Mammary epithelial cell (primary cell): ENCODE measurements around the gene MMP10.

Experiments used
- CTCF ChIP-seq, 2 donors: IDR thresholded peaks in 1 of 2; conservative IDR thresholded peaks in 1 of 2; 2 replicates each; pipeline ENCODE4 v1.5.1; 2011 to 2012; ENCODE audit warnings: inconsistent platforms in 2 of 2, low read length in 2 of 2, mild to moderate bottlenecking in 2 of 2, control low read depth in 1 of 2, low read depth in 1 of 2; ENCODE audit not compliant: insufficient read depth in 1 of 2; ENCODE audit errors: extremely low read depth in 1 of 2
- EZH2 ChIP-seq: IDR thresholded peaks from 2 replicates; pipeline ENCODE4 v1.6.1; 2012; ENCODE audit warnings: low read length, inconsistent platforms, borderline replicate concordance

- TF ChIP-seq CTCF (conservative IDR thresholded peaks at IDR 0.05 in 1 of 2, IDR thresholded peaks at IDR 0.05 in 1 of 2; ENCODE audit: extremely low read depth in 1 of 2, insufficient read depth in 1 of 2, low read depth in 1 of 2, low read length in 2 of 2) (peak; percentile 11 to 31), EZH2 (no peak)
Observed at GRCh38 chr11:102807921-102808320, 27.5 kb upstream of the MMP10 start.
